Medulla oblongata (tissue), 1 donor: Measurements from ENCODE around the gene TSPAN33.
A peak's percentile ranks its signal among the peaks of the same experiment; 100 is the strongest.
"Not testable (repeated sequence)": the region's sequence is repeated elsewhere in the genome, so short reads cannot be mapped to it uniquely, and the experiment has no call there.

Experiments
- DNase-seq: peaks from one replicate; pipeline ENCODE4 v3.0.0-alpha.2; 2015; ENCODE audit errors: extremely low spot score

Gene TSPAN33

GRCh38 chr7:129144095-129144833 lies at the start of gene TSPAN33:
TSPAN33 (plus strand) TSS chr7:129144707; CDS start chr7:129144981, 274 bp downstream.
- peak; percentile 90 for DNase-seq

- no peak for DNase-seq
These were observed 49.2 kb upstream of the TSPAN33 start for GRCh38 chr7:129095258-129095657.

GRCh38 chr7:129098409-129099084 lies 46.0 kb upstream of the TSPAN33 start:
- DNase-seq = no peak

GRCh38 chr7:129100827-129101166 lies 43.7 kb upstream of the TSPAN33 start:
- DNase-seq = no peak

GRCh38 chr7:129101746-129102145 lies 42.8 kb upstream of the TSPAN33 start:
- DNase-seq = no peak

- no peak for DNase-seq
These were observed 40.8 kb upstream of the TSPAN33 start for GRCh38 chr7:129103561-129104324.

GRCh38 chr7:129108581-129108980 lies 35.9 kb upstream of the TSPAN33 start:
- no peak for DNase-seq

- DNase-seq = peak; percentile 59
These were observed 34.1 kb upstream of the TSPAN33 start for GRCh38 chr7:129110258-129110981.

GRCh38 chr7:129110982-129111376 lies 33.5 kb upstream of the TSPAN33 start:
- DNase-seq = no peak

GRCh38 chr7:129115676-129116075 lies 28.8 kb upstream of the TSPAN33 start:
- DNase-seq = no peak

- DNase-seq = no peak
These were observed 26.3 kb upstream of the TSPAN33 start for GRCh38 chr7:129118182-129118581.

GRCh38 chr7:129118976-129119375 lies 25.5 kb upstream of the TSPAN33 start:
- no peak for DNase-seq

GRCh38 chr7:129121501-129122077 lies 22.9 kb upstream of the TSPAN33 start:
- not testable (repeated sequence) for DNase-seq

GRCh38 chr7:129122078-129122750 lies 22.3 kb upstream of the TSPAN33 start:
- no peak for DNase-seq

GRCh38 chr7:129122751-129123509 lies 21.6 kb upstream of the TSPAN33 start:
- DNase-seq = peak; percentile 48

- DNase-seq = no peak
These were observed 21.0 kb upstream of the TSPAN33 start for GRCh38 chr7:129123510-129123857.

- DNase-seq = no peak
These were observed 18.2 kb upstream of the TSPAN33 start for GRCh38 chr7:129126314-129126713.

GRCh38 chr7:129127154-129127553 lies 17.4 kb upstream of the TSPAN33 start:
- no peak for DNase-seq

GRCh38 chr7:129127601-129128000 lies 16.9 kb upstream of the TSPAN33 start:
- no peak for DNase-seq

GRCh38 chr7:129134356-129134987 lies 10.0 kb upstream of the TSPAN33 start:
- DNase-seq = peak; percentile 49
